ENCODE results near the gene STXBP6. TPM values are rescaled to one million over a fixed set of nuclear protein-coding genes. Genes with fewer than 3 reads are reported as not detected.

STXBP6 gene
- total RNA-seq, 1 experiment from 2014 or later = 0.27 TPM

GRCh38 chr14:25089496-25089895, 39.5 kb upstream of the STXBP6 start:
- ATAC-seq (no peak), DNase-seq (ENCODE audit: low read depth, low spot score) (no peak)
- Histone ChIP-seq H3K36me3 (ENCODE audit: control insufficient read depth in 1 of 2, insufficient read depth in 2 of 2, low read length in 2 of 2) (no peaks in the 10 kb centered on the region), H3K27ac (ENCODE audit: low read depth, low read length) (no peak overlapping the region), H3K4me3 (replicated peaks in 1 of 2; ENCODE audit: low read depth in 1 of 2, low read length in 2 of 2) (no peak overlapping the region), H3K9me2 (ENCODE audit: insufficient read depth) (no peaks in the 10 kb centered on the region), H3K9ac (ENCODE audit: low read length) (no peak overlapping the region), H3K79me2 (ENCODE audit: insufficient read depth, low read length) (no peaks in the 10 kb centered on the region), H3K4me1 (ENCODE audit: control insufficient read depth in 1 of 2, insufficient read depth in 2 of 2, low read length in 2 of 2) (no peaks in the 10 kb centered on the region), H2AFZ (ENCODE audit: low read depth, low read length, poor library complexity, severe bottlenecking) (no peak overlapping the region), H4K20me1 (ENCODE audit: insufficient read depth) (no peaks in the 10 kb centered on the region), H3K4me2 (ENCODE audit: low read length) (no peak overlapping the region), H3K27me3 (ENCODE audit: insufficient read depth, low read length) (no peaks in the 10 kb centered on the region), H3K9me3 (ENCODE audit: control insufficient read depth in 1 of 2, insufficient read depth in 1 of 2, low read depth in 1 of 2, low read length in 2 of 2) (peaks cover 0 to 19% of the 10 kb centered on the region in 2 experiments; a peak in 2 of 4 replicates)
- RAD21 ChIA-PET (ENCODE audit: low non-redundant PET in 1 of 2, low total read pairs in 2 of 2, uncharacterized antibody in 2 of 2, unreplicated experiment in 2 of 2) = no interaction called here
- intact Hi-C loops (cut with micrococcal nuclease) = no loop called here
- CTCF ChIA-PET = no interaction called here
- no TSS peak for BruUV-seq (replicated peaks)
- TF ChIP-seq TCF7L2 (IDR thresholded peaks at IDR 0.05; ENCODE audit: borderline replicate concordance, extremely low read depth, insufficient read depth, insufficient read length) (no peak), ZFX (IDR thresholded peaks at IDR 0.05) (no peak), ZBTB33 (IDR thresholded peaks at IDR 0.05; ENCODE audit: extremely low read depth, insufficient replicate concordance, low read length) (no peak), CEBPB (IDR thresholded peaks at IDR 0.05; ENCODE audit: low read depth) (no peak)
- POLR2A ChIA-PET = no interaction called here

GRCh38 chr14:25086821-25087396, 37.0 kb upstream of the STXBP6 start:
- peaks cover 0 to 10% of the 10 kb centered on the region in 2 experiments; a peak in 2 of 4 replicates for H3K9me3 ChIP-seq (ENCODE audit: control insufficient read depth in 1 of 2, insufficient read depth in 1 of 2, low read depth in 1 of 2, low read length in 2 of 2)
- intact Hi-C loops (cut with micrococcal nuclease) = no loop called here
- RAD21 ChIA-PET (ENCODE audit: low non-redundant PET in 1 of 2, low total read pairs in 2 of 2, uncharacterized antibody in 2 of 2, unreplicated experiment in 2 of 2) = no interaction called here
- ATAC-seq (no peak), DNase-seq (ENCODE audit: low read depth, low spot score) (no peak)
- no peak overlapping the region for H3K27ac ChIP-seq (ENCODE audit: low read depth, low read length)
- no peaks in the 10 kb centered on the region for H4K20me1 ChIP-seq (ENCODE audit: insufficient read depth)
- POLR2A ChIA-PET = no interaction called here
- no peaks in the 10 kb centered on the region for H3K79me2 ChIP-seq (ENCODE audit: insufficient read depth, low read length)
- H3K4me3 ChIP-seq (replicated peaks in 1 of 2; ENCODE audit: low read depth in 1 of 2, low read length in 2 of 2) = no peak overlapping the region
- no peaks in the 10 kb centered on the region for H3K9me2 ChIP-seq (ENCODE audit: insufficient read depth)
- no peak overlapping the region for H2AFZ ChIP-seq (ENCODE audit: low read depth, low read length, poor library complexity, severe bottlenecking)
- no peak overlapping the region for H3K4me2 ChIP-seq (ENCODE audit: low read length)
- no peaks in the 10 kb centered on the region for H3K36me3 ChIP-seq (ENCODE audit: control insufficient read depth in 1 of 2, insufficient read depth in 2 of 2, low read length in 2 of 2)
- CTCF ChIA-PET = no interaction called here
- no peaks in the 10 kb centered on the region for H3K4me1 ChIP-seq (ENCODE audit: control insufficient read depth in 1 of 2, insufficient read depth in 2 of 2, low read length in 2 of 2)
- no peaks in the 10 kb centered on the region for H3K27me3 ChIP-seq (ENCODE audit: insufficient read depth, low read length)
- no TSS peak for BruUV-seq (replicated peaks)
- H3K9ac ChIP-seq (ENCODE audit: low read length) = no peak overlapping the region
- TF ChIP-seq REST (IDR thresholded peaks at IDR 0.05; ENCODE audit: low read depth) = no peak
- no peak for TF ChIP-seq EGR1 (IDR thresholded peaks at IDR 0.05; ENCODE audit: low read depth)
- TF ChIP-seq EZH2phosphoT487 (IDR thresholded peaks at IDR 0.05; ENCODE audit: borderline replicate concordance) = no peak
- TF ChIP-seq FOSL1 (IDR thresholded peaks at IDR 0.05; ENCODE audit: low read depth) = no peak
- no peak for TF ChIP-seq SP1 (IDR thresholded peaks at IDR 0.05; ENCODE audit: low read depth)
- no peak for TF ChIP-seq CTCF (IDR thresholded peaks at IDR 0.05 in 2 of 3, conservative IDR thresholded peaks at IDR 0.05 in 1 of 3; ENCODE audit: borderline replicate concordance in 1 of 3, insufficient read depth in 1 of 3, low read depth in 2 of 3, low read length in 2 of 3)
- no peak for TF ChIP-seq MAX (IDR thresholded peaks at IDR 0.05)
- TF ChIP-seq YY1 (IDR thresholded peaks at IDR 0.05; ENCODE audit: extremely low read depth, insufficient replicate concordance, low read depth, low read length) = no peak

Data from HCT116 (cell line).